ENCODE measurements around the gene NPAS2. TPM values are rescaled to one million over a fixed set of nuclear protein-coding genes. Genes with fewer than 3 reads are reported as not detected.

Gene NPAS2
- total RNA-seq, 2 experiments from 2014 or later, result 5.5 to 6.2 TPM

DNA sequence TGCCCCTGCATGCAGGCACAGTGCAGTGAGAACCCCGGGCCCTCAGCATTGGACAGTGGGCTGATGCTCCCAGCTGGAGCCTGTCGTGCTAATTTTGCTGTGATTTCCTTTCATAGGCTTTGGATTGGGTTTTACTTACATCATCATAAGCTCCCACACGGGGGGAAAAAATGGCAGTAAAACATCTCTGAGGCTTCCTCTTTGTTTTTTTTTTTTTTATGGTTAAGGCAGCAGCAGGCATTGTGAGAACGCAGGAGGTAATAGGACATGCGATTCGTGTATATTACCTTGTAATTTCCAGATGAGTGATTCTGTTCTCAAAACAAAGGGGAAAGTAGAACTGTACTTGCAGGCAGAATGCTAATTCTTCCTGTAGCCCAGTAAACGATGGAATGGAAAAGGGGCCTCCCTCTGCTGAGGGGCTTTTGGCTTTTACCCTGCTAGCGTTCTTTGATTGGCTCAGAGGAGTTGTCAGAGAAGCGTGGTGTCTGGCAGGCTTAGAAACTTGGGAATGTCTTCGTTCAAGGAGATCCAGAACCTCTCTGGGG, 89.7 kb downstream of the NPAS2 start:
- no peak for DNase-seq
- Mint-ChIP-seq H3K9me3 (ENCODE audit: insufficient read depth) (no peaks in the 10 kb centered on the region), H3K27ac (no peak overlapping the region), H3K27me3 (ENCODE audit: low read depth) (no peaks in the 10 kb centered on the region), H3K36me3 (ENCODE audit: low read depth) (no peaks in the 10 kb centered on the region), H3K4me3 (no peak overlapping the region), H3K4me1 (ENCODE audit: low read depth) (peaks cover 12% of the 10 kb centered on the region)
- ChIA-PET CTCF (no interaction called here), POLR2A (no interaction called here)
- no peak for ATAC-seq

DNA sequence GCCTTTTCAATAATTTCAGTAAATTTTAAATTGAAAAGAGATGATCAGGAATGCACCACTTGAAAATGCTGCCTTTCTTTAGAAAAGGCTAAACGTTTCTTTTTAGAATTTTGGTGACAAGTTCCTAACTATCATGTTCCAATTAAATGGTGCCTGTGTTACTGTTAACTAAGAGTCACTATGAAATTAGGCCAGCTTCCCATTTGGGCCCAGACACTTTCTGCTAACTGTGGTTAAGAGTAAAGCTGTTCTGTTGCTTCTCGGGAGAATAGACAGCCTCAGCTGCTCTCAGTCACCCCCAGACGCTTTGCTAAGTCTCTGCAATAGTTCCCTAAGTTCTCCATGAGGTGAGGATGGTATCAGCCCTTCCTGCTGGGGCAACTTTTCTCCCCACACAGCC, 90.2 kb downstream of the NPAS2 start:
- DNase-seq, result no peak
- no peaks in the 10 kb centered on the region for H3K36me3 Mint-ChIP-seq (ENCODE audit: low read depth)
- ChIA-PET CTCF (no interaction called here), POLR2A (no interaction called here)
- no peak overlapping the region for H3K4me3 Mint-ChIP-seq
- H3K27me3 Mint-ChIP-seq (ENCODE audit: low read depth), result no peaks in the 10 kb centered on the region
- H3K9me3 Mint-ChIP-seq (ENCODE audit: insufficient read depth), result no peaks in the 10 kb centered on the region
- H3K27ac Mint-ChIP-seq, result no peak overlapping the region
- H3K4me1 Mint-ChIP-seq (ENCODE audit: low read depth), result peaks cover 12% of the 10 kb centered on the region
- ATAC-seq, result no peak

- ATAC-seq (no peak), DNase-seq (no peak)
- H3K4me3 Mint-ChIP-seq, result no peak overlapping the region
- H3K27me3 Mint-ChIP-seq (ENCODE audit: low read depth), result peaks cover 4% of the 10 kb centered on the region
- CTCF ChIA-PET, result interaction anchor here (0.5 to 2.4 kb wide), 5 partner anchors 10 to 189 kb away, joined by 3 to 12 read pairs (median 3); no protein-coding TSS in a partner anchor
- peaks cover under 1% of the 10 kb centered on the region for H3K4me1 Mint-ChIP-seq (ENCODE audit: low read depth)
- no peaks in the 10 kb centered on the region for H3K9me3 Mint-ChIP-seq (ENCODE audit: insufficient read depth)
- POLR2A ChIA-PET, result no interaction called here
- H3K36me3 Mint-ChIP-seq (ENCODE audit: low read depth), result no peaks in the 10 kb centered on the region
- H3K27ac Mint-ChIP-seq, result no peak overlapping the region
Observed at GRCh38 chr2:100919316-100919715, 99.4 kb downstream of the NPAS2 start.

DNA sequence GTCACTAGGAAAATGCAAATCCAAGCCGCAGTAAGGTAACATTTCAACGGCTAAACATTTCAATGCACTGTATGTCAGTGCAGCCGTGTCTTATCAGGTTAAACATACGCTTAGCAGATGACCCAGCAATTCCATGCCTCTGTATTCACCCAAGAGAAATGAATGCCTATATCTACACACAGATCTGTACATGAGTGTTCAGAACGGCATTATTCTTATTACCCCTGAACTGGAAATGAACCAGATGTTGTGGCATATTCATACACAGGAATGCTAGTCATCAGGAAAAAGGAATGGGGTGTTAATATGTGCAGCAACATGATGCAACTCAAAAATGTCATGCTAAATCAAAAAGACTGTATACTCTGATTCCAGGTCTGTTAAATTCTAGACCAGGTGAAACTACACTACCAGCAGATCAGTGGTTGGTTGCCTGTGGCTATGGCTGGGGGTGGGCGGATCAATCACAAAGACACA, 101.8 kb downstream of the NPAS2 start:
- Mint-ChIP-seq H3K4me1 (ENCODE audit: low read depth) (peaks cover 4% of the 10 kb centered on the region), H3K27ac (no peak overlapping the region), H3K27me3 (ENCODE audit: low read depth) (peaks cover 2% of the 10 kb centered on the region), H3K36me3 (ENCODE audit: low read depth) (no peaks in the 10 kb centered on the region), H3K4me3 (no peak overlapping the region), H3K9me3 (ENCODE audit: insufficient read depth) (no peaks in the 10 kb centered on the region)
- CTCF ChIA-PET, result no interaction called here
- POLR2A ChIA-PET, result no interaction called here
- DNase-seq (no peak), ATAC-seq (no peak)

DNA sequence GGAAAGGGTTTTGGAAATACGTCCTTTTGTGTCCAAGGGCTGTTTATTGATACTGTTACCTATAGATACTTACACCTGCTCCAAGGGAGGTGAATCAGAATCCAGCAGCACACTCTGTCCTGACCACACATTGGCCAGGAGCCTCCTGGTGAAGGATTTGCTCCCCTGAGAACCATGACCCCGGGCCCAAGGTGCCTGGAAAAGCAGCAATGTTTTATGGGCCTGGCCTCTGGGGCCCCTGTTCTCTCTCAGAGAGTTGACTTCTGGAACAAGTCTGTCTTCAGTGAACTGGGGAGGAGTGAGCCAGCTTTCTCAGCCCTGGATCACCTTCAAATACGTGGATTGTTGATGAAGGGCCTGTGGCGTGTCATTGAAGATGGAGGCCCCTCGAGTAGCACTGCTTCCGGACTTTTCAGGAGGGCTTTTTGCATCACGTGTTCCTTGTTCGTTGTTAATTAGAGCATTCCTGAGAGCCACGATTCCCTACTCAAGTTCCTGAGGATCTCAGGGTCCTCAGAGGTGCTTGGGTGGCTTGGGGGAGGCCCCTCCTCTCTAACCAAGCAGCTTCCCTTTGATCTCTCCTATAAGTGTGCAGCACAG, 103.6 kb downstream of the NPAS2 start:
- Mint-ChIP-seq H3K9me3 (ENCODE audit: insufficient read depth) (no peaks in the 10 kb centered on the region), H3K27me3 (ENCODE audit: low read depth) (no peaks in the 10 kb centered on the region), H3K27ac (no peak overlapping the region), H3K36me3 (ENCODE audit: low read depth) (no peaks in the 10 kb centered on the region), H3K4me3 (no peak overlapping the region), H3K4me1 (ENCODE audit: low read depth) (peaks cover 4% of the 10 kb centered on the region)
- POLR2A ChIA-PET, result no interaction called here
- ATAC-seq, result no peak
- DNase-seq, result no peak
- CTCF ChIA-PET, result no interaction called here

DNA sequence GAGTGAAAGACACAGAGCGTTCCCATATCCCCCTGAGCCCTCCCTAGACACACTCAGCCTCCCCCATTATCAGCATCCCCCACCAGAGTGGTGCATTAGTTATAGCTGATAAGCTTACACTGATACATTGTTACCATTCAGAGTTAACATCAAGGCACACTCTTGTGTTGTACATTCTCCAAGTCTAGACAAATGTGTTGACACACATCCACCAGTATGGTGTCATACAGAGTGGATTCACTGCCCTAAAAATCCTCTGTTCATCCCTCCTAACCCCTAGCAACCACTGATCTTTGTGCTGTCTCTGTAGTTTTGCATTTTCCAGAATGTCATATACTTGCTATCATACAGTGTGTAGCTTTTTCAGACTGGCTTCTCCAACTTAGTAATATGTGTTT, 104.2 kb downstream of the NPAS2 start:
- Mint-ChIP-seq H3K4me3 (no peak overlapping the region), H3K27me3 (ENCODE audit: low read depth) (no peaks in the 10 kb centered on the region), H3K4me1 (ENCODE audit: low read depth) (peaks cover 4% of the 10 kb centered on the region), H3K36me3 (ENCODE audit: low read depth) (no peaks in the 10 kb centered on the region), H3K27ac (peak overlapping the region; percentile 66), H3K9me3 (ENCODE audit: insufficient read depth) (no peaks in the 10 kb centered on the region)
- POLR2A ChIA-PET, result no interaction called here
- ATAC-seq (peak; percentile 12), DNase-seq (no peak)
- CTCF ChIA-PET, result no interaction called here

DNA sequence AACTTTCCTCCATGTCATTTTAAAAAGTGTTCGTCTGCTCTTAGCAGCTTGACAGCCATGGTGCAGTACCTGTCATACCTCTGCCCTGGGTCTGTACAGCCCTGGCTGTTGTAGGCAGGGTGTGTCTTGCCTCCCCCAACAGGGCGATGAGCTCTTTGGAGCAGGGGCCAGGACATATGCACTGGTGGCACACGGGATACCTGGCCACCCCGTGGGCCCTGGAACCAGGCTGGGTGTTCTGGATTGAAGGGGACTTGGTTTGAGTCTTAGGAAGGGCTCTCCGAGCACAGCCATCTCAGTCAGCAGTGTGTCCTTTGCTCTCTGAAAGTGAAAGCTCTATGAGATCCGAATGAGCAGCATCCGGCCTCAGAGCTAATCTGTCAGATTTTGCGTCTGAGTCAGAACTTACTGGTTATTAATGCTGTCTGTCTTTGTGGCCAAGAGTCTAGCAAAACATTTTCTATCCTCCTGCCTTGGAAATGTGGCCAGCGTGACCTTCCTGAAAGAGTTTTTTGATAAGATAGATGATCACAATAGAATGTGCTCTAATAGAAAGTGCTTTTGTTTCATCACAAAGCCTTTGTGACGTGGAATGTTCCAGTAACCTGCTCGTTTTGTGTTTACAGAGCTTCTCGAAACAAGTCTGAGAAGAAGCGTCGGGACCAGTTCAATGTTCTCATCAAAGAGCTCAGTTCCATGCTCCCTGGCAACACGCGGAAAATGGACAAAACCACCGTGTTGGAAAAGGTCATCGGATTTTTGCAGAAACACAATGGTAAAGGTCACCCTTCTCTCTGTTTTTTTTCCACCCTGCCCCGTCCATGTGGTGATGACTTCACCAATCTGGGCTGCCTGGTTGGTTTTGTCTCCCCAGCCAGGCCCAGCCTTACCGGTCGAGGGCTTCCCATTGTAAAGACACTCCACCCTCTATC, 104.8 kb downstream of the NPAS2 start:
- DNase-seq (peak; percentile 35), ATAC-seq (peak; percentile 85)
- no peaks in the 10 kb centered on the region for H3K36me3 Mint-ChIP-seq (ENCODE audit: low read depth)
- H3K9me3 Mint-ChIP-seq (ENCODE audit: insufficient read depth), result no peaks in the 10 kb centered on the region
- peak overlapping the region; percentile 29 for H3K4me3 Mint-ChIP-seq
- no peaks in the 10 kb centered on the region for H3K27me3 Mint-ChIP-seq (ENCODE audit: low read depth)
- ChIA-PET POLR2A (interaction anchor here (1.0 kb wide), 1 partner anchor 17 kb away, joined by 3 read pairs; no protein-coding TSS in a partner anchor), CTCF (no interaction called here)
- H3K27ac Mint-ChIP-seq, result peak overlapping the region; percentile 66
- peaks cover 4% of the 10 kb centered on the region for H3K4me1 Mint-ChIP-seq (ENCODE audit: low read depth)

GRCh38 chr2:100928235-100928634, 108.3 kb downstream of the NPAS2 start:
- no peak overlapping the region for H3K27ac Mint-ChIP-seq
- ChIA-PET POLR2A (no interaction called here), CTCF (interaction anchor here (2.7 kb wide), 1 partner anchor 9 kb away, joined by 12 read pairs; no protein-coding TSS in a partner anchor)
- no peak overlapping the region for H3K4me3 Mint-ChIP-seq
- DNase-seq (no peak), ATAC-seq (no peak)
- H3K4me1 Mint-ChIP-seq (ENCODE audit: low read depth), result peaks cover 4% of the 10 kb centered on the region
- H3K27me3 Mint-ChIP-seq (ENCODE audit: low read depth), result no peaks in the 10 kb centered on the region
- H3K9me3 Mint-ChIP-seq (ENCODE audit: insufficient read depth), result no peaks in the 10 kb centered on the region
- H3K36me3 Mint-ChIP-seq (ENCODE audit: low read depth), result no peaks in the 10 kb centered on the region

DNA sequence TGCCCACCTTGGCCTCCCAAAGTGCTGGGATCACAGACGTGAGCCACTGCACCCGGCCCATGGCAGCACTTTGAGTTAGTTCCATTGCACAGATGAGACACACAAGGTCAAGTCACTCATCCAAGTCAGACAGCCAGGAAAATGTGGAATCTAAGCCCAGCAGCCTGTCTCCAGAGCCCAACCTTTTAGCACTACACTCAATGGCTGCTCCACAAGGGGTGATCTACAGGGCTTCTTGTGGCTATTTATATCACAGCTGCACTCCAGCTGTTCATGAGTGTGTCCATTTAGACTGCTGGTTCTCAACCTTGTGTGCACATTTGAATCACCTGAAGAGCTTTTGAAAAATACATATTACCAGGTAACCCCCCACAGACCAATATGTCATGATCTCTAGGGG, 109.2 kb downstream of the NPAS2 start:
- DNase-seq (no peak), ATAC-seq (no peak)
- no peak overlapping the region for H3K27ac Mint-ChIP-seq
- CTCF ChIA-PET, result interaction anchor here (2.7 kb wide), 1 partner anchor 10 kb away, joined by 12 read pairs; no protein-coding TSS in a partner anchor
- H3K9me3 Mint-ChIP-seq (ENCODE audit: insufficient read depth), result no peaks in the 10 kb centered on the region
- H3K36me3 Mint-ChIP-seq (ENCODE audit: low read depth), result no peaks in the 10 kb centered on the region
- H3K4me1 Mint-ChIP-seq (ENCODE audit: low read depth), result peaks cover 4% of the 10 kb centered on the region
- H3K4me3 Mint-ChIP-seq, result no peak overlapping the region
- POLR2A ChIA-PET, result no interaction called here
- H3K27me3 Mint-ChIP-seq (ENCODE audit: low read depth), result no peaks in the 10 kb centered on the region

GRCh38 chr2:100934504-100935371, 114.8 kb downstream of the NPAS2 start:
- Mint-ChIP-seq H3K4me3 (no peak overlapping the region), H3K9me3 (ENCODE audit: insufficient read depth) (no peaks in the 10 kb centered on the region), H3K4me1 (ENCODE audit: low read depth) (no peaks in the 10 kb centered on the region), H3K27me3 (ENCODE audit: low read depth) (no peaks in the 10 kb centered on the region), H3K36me3 (ENCODE audit: low read depth) (no peaks in the 10 kb centered on the region), H3K27ac (no peak overlapping the region)
- DNase-seq, result no peak
- ATAC-seq, result no peak
- ChIA-PET CTCF (interaction anchor here (1.6 kb wide), 1 partner anchor 16 kb away, joined by 4 read pairs; no protein-coding TSS in a partner anchor), POLR2A (no interaction called here)

GRCh38 chr2:100935372-100935752, 115.4 kb downstream of the NPAS2 start:
- CTCF ChIA-PET, result interaction anchor here (1.6 kb wide), 1 partner anchor 17 kb away, joined by 4 read pairs; no protein-coding TSS in a partner anchor
- H3K9me3 Mint-ChIP-seq (ENCODE audit: insufficient read depth), result no peaks in the 10 kb centered on the region
- H3K4me1 Mint-ChIP-seq (ENCODE audit: low read depth), result peaks cover 2% of the 10 kb centered on the region
- no peak for ATAC-seq
- no peak overlapping the region for H3K27ac Mint-ChIP-seq
- no peaks in the 10 kb centered on the region for H3K27me3 Mint-ChIP-seq (ENCODE audit: low read depth)
- H3K4me3 Mint-ChIP-seq, result no peak overlapping the region
- H3K36me3 Mint-ChIP-seq (ENCODE audit: low read depth), result no peaks in the 10 kb centered on the region
- DNase-seq, result no peak
- POLR2A ChIA-PET, result no interaction called here
